ENCODE results near the gene CLECL1. TPM values are rescaled to one million over a fixed set of nuclear protein-coding genes. Genes with fewer than 3 reads are reported as not detected.

Gene CLECL1
- total and polyA plus RNA-seq, 8 donors: 0.31 to 0.43 TPM; not detected in 6

DNA sequence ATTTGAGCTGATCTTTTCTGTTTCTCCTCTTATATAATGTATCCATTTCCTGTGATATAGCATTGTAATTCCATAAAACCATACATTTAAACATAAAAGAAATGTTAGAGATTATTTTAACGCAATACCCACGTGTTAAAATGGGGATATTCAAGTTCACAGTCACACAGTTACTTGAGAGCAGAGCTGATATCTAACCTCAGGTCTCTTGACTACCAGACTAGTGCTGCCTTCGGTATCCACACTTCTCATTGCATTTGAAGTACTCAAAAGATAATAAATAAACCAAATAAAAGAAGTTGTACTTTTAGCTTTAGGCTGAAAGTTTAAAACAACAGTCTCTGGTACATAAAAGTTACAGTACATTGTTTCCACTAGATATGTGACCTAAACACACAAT lies 2.9 kb downstream of the CLECL1 start:
- no peaks in the 10 kb centered on the region for H3K36me3 ChIP-seq
- FAIRE-seq: no peak

DNA sequence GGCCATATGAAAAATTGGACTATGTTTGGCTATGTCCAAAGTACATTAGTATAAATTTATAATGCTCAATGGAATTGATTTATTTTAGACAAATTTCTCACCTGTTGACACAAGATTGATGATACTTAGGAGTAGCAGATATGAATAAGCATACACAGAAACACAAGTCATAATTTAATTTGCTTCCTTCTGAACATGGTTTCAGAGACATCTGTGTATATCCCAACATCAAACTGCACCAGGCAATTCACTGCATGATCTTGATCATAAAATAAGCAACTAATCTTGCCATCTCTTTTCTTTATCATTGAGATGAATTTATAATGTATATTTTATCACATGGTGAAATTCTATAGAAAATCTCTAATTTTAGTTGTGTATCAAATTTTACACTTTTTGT lies 3.8 kb downstream of the CLECL1 start:
- ATAC-seq: no peak
- no peak for DNase-seq
- H3K4me1 ChIP-seq: no peaks in the 10 kb centered on the region
- intact Hi-C loops (cut with DNase I): no loop called here
- H3K36me3 ChIP-seq: no peaks in the 10 kb centered on the region
- TF ChIP-seq, protein P1, sequence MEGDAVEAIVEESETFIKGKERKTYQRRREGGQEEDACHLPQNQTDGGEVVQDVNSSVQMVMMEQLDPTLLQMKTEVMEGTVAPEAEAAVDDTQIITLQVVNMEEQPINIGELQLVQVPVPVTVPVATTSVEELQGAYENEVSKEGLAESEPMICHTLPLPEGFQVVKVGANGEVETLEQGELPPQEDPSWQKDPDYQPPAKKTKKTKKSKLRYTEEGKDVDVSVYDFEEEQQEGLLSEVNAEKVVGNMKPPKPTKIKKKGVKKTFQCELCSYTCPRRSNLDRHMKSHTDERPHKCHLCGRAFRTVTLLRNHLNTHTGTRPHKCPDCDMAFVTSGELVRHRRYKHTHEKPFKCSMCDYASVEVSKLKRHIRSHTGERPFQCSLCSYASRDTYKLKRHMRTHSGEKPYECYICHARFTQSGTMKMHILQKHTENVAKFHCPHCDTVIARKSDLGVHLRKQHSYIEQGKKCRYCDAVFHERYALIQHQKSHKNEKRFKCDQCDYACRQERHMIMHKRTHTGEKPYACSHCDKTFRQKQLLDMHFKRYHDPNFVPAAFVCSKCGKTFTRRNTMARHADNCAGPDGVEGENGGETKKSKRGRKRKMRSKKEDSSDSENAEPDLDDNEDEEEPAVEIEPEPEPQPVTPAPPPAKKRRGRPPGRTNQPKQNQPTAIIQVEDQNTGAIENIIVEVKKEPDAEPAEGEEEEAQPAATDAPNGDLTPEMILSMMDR (IDR thresholded peaks at IDR 0.05): no peak
- H3K9me3 ChIP-seq: no peaks in the 10 kb centered on the region
- H3K27ac ChIP-seq: no peak overlapping the region
- no peak for FAIRE-seq
- no peaks in the 10 kb centered on the region for H3K27me3 ChIP-seq
- H3K4me3 ChIP-seq: no peak overlapping the region

More for the DNA sequence above, 2.9 kb downstream of the CLECL1 start:
- Histone ChIP-seq H3K4me1 (no peaks in the 10 kb centered on the region), H3K9me3 (no peaks in the 10 kb centered on the region), H3K4me3 (no peak overlapping the region), H3K27ac (no peak overlapping the region), H3K27me3 (no peaks in the 10 kb centered on the region)
- ATAC-seq: no peak
- intact Hi-C loops (cut with DNase I): no loop called here
- TF ChIP-seq, protein P1 (IDR thresholded peaks at IDR 0.05): no peak
- 50 to 66% methylated on average over 3 of the region's 3 CpGs for WGBS, 2 donors
- no peak for DNase-seq

DNA sequence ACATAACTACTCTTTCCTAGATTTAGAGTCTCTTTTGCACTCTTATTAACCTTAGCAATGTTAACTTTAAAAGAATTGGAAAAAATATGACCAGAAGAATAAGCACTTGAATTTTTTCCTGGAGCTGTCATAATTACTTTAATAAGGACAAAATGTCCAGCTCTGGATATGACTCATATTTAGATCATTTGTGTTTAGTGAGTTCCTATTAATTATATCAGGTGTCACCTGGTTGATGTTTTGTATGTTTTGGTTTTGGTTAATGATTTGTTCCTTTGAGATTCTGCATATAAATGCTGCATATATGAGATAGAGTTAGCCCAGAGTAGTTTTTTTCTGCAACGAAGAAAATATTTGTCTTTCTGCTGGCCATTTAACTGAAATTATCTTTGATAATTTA lies 5.1 kb downstream of the CLECL1 start:
- WGBS, 2 donors: 20 to 37% methylated on average over 1 of the region's 1 CpG
- H3K27me3 ChIP-seq: no peaks in the 10 kb centered on the region
- DNase-seq (no peak), FAIRE-seq (no peak), ATAC-seq (no peak)
- no peak overlapping the region for H3K27ac ChIP-seq
- H3K4me3 ChIP-seq: no peak overlapping the region
- H3K36me3 ChIP-seq: no peaks in the 10 kb centered on the region
- intact Hi-C loops (cut with DNase I): no loop called here
- H3K9me3 ChIP-seq: no peaks in the 10 kb centered on the region
- no peaks in the 10 kb centered on the region for H3K4me1 ChIP-seq
- TF ChIP-seq, protein P1 (IDR thresholded peaks at IDR 0.05): no peak

DNA sequence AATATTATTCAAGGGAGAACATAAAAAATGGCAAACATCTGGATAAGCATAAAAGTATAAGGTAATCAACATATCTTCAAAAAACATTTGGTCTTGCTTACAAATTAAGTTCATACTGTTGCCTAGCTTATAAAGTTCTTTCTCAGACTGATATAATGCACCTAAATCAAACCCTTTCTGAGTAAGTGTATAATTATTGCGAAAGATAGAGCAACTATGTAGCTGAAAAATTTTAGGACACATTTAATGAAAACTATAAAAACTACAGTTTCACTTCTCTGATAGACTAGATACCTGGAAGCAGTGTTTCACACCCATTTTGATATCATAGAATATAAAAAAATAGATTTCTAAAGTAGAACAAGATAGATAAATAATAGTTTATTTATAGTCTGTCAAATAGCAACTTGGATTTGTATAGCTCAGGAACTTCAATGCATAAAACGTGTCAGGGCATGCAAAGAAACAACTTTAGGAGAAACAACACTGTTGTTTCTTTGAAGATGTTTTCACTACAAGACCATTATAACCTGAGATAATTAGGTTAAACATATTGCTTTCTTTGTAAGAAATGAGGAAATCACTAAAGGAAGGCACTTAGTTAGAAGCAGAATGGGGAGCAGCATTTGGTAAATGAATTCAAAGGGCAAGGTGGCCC lies 7.6 kb downstream of the CLECL1 start:
- DNase-seq (no peak), FAIRE-seq (no peak), ATAC-seq (no peak)
- Histone ChIP-seq H3K9me3 (no peaks in the 10 kb centered on the region), H3K4me1 (peaks cover 0 to 6% (median 0%) of the 10 kb centered on the region in 3 donors), H3K27ac (no peak overlapping the region), H3K36me3 (no peaks in the 10 kb centered on the region), H3K27me3 (no peaks in the 10 kb centered on the region), H3K4me3 (no peak overlapping the region)
- TF ChIP-seq, protein P1 (IDR thresholded peaks at IDR 0.05): no peak
- intact Hi-C loops (cut with DNase I): no loop called here
- WGBS, 2 donors: 53 to 78% methylated on average over 2 of the region's 2 CpGs

DNA sequence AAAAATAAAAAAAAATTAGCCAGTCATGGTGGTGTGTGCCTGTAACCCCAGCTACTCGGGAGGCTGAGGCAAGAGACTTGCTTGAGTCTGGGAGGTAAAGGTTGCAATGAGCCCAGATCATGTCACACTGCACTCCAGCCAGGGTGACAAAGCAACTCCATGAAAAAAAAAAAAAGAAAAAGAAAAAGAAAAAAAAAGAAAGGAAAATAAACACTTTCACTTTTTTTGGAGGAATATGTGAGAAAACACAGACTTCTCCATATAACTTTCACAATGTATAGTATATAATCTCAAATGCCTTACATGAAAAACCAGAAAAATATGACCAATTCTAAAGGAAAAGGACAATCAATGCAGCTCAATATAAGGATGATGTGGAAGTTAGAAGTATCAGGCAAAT lies 8.9 kb downstream of the CLECL1 start:
- Histone ChIP-seq H3K4me3 (no peak overlapping the region), H3K36me3 (no peaks in the 10 kb centered on the region), H3K27me3 (no peaks in the 10 kb centered on the region), H3K9me3 (no peaks in the 10 kb centered on the region), H3K27ac (no peak overlapping the region), H3K4me1 (peaks cover 0 to 6% (median 0%) of the 10 kb centered on the region in 3 donors)
- FAIRE-seq (no peak), ATAC-seq (no peak), DNase-seq (no peak)
- intact Hi-C loops (cut with DNase I): no loop called here
- TF ChIP-seq, protein P1 (IDR thresholded peaks at IDR 0.05): no peak
- WGBS, 2 donors: 76 to 87% methylated on average over 1 of the region's 1 CpG
